ENCODE results near the gene KCNN3.

Gene KCNN3

DNA sequence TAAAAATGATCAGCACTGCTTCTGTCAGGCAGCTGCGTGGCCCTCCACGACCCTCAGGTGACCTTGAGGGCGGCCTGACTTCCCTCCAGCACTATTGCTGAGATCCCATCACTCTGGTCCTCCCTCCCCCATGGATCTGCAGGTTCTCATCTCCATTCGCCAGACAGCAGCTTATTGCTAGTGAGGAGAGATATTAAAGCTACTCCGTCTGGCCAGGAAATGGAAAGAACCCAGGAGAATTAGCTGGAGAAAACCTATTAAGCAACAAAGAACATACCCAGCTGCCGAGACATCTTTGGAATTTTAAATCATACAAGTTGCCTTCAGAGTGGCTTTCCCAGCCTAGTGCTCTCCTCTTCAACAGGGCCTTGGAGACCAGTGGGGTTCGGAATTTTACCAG is 25.7 kb upstream of the KCNN3 start:
- Histone ChIP-seq H3K36me3 (ENCODE audit: control insufficient read depth, insufficient read depth, low read length) (no peaks in the 10 kb centered on the region), H3K9me3 (ENCODE audit: control insufficient read depth, low read length) (no peaks in the 10 kb centered on the region), H3K4me1 (ENCODE audit: control insufficient read depth, insufficient read depth, low read length) (no peaks in the 10 kb centered on the region), H3K4me3 (ENCODE audit: low read length) (no peak overlapping the region), H3K9ac (ENCODE audit: low read length) (no peak overlapping the region), H3K27me3 (ENCODE audit: control insufficient read depth, insufficient read depth, low read length) (no peaks in the 10 kb centered on the region)

DNA sequence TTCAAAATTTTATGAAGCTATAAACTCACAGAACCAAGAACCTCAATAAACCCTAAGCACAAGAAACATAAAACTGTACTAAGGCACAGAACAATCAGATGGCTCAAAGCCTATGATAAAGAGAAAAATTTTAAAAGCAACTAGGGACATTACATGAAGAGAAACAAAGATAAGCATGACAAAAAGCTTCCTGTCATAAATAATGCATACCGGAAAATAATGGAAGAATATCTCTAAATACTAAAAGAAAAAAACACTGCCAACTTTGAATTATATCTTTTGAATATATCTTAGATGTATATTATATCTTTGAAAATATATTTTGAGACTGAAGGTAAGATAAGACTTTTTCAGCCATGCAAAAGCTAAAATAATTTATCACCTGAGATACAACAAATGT is 21.4 kb upstream of the KCNN3 start:
- Histone ChIP-seq H3K4me3 (ENCODE audit: low read length) (no peak overlapping the region), H3K9ac (ENCODE audit: low read length) (no peak overlapping the region), H3K27me3 (ENCODE audit: control insufficient read depth, insufficient read depth, low read length) (no peaks in the 10 kb centered on the region), H3K36me3 (ENCODE audit: control insufficient read depth, insufficient read depth, low read length) (no peaks in the 10 kb centered on the region), H3K4me1 (ENCODE audit: control insufficient read depth, insufficient read depth, low read length) (no peaks in the 10 kb centered on the region), H3K9me3 (ENCODE audit: control insufficient read depth, low read length) (no peaks in the 10 kb centered on the region)

DNA sequence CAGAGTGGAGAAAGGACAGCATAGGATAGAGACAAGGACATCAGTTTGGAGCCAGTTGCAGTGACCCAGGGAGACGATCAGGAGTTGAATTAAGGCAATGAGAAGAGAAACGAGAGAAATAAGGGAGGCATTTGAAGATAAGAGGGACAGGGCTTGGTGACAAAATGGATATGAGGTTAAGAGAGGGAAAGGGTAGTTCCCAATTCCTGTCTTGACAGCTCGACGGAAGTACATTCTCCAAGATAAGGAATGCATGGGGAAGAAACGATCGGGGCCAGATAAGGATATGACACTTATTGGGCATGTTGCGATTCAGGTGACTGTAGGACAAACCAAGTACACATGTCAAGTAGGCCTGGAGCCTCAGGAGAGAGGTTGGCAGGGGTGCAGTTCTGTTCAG is 18.7 kb upstream of the KCNN3 start:
- Histone ChIP-seq H3K4me3 (ENCODE audit: low read length) (no peak overlapping the region), H3K9ac (ENCODE audit: low read length) (no peak overlapping the region), H3K9me3 (ENCODE audit: control insufficient read depth, low read length) (no peaks in the 10 kb centered on the region), H3K4me1 (ENCODE audit: control insufficient read depth, insufficient read depth, low read length) (no peaks in the 10 kb centered on the region), H3K36me3 (ENCODE audit: control insufficient read depth, insufficient read depth, low read length) (no peaks in the 10 kb centered on the region), H3K27me3 (ENCODE audit: control insufficient read depth, insufficient read depth, low read length) (no peaks in the 10 kb centered on the region)

- H3K9ac ChIP-seq (ENCODE audit: low read length), result no peak overlapping the region
- H3K27me3 ChIP-seq (ENCODE audit: control insufficient read depth, insufficient read depth, low read length), result no peaks in the 10 kb centered on the region
- H3K36me3 ChIP-seq (ENCODE audit: control insufficient read depth, insufficient read depth, low read length), result no peaks in the 10 kb centered on the region
- no peak overlapping the region for H3K4me3 ChIP-seq (ENCODE audit: low read length)
- H3K9me3 ChIP-seq (ENCODE audit: control insufficient read depth, low read length), result no peaks in the 10 kb centered on the region
- no peaks in the 10 kb centered on the region for H3K4me1 ChIP-seq (ENCODE audit: control insufficient read depth, insufficient read depth, low read length)
These were observed 16.4 kb upstream of the KCNN3 start for GRCh38 chr1:154886281-154887015.

DNA sequence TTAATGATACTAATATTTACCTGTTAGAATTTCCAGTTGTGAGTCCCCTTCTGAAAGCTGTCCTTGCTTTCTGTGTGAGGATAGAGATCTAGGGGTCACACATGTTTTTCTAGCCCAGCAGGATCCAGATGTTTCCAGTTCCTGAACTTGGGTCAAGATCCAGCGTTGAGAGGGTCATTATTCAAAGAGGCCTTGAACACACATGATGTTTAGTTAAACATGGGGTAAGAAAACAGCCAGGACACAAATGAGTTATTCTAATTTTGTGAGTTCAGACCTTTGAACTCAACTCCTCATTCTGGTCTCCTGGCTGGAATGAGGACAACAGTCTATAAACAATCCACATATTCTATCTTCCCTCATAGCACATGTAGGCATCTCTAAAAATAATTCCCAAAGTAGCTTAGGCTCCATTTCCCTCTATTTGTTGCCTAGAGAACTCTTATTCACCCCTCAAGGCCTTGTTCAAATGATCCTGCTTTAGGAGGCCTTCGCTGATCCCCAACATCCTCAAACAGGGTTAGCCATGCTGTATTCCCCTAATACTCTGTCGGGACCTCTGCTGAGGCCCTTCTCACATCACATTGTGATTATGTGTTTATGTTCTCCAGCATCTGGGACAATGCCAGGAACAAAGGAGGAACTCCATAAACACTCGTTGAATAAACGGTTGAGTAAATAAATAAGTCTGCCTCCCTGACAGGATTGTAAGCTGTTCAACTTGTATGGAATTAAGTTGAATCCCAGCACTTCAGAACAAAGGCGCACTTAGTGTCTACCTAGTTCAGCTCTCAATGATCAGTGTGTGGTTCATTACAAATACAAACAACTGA is 15.0 kb upstream of the KCNN3 start:
- no peak overlapping the region for H3K9ac ChIP-seq (ENCODE audit: low read length)
- H3K9me3 ChIP-seq (ENCODE audit: control insufficient read depth, low read length), result no peaks in the 10 kb centered on the region
- H3K4me3 ChIP-seq (ENCODE audit: low read length), result no peak overlapping the region
- H3K4me1 ChIP-seq (ENCODE audit: control insufficient read depth, insufficient read depth, low read length), result no peaks in the 10 kb centered on the region
- no peaks in the 10 kb centered on the region for H3K27me3 ChIP-seq (ENCODE audit: control insufficient read depth, insufficient read depth, low read length)
- H3K36me3 ChIP-seq (ENCODE audit: control insufficient read depth, insufficient read depth, low read length), result no peaks in the 10 kb centered on the region

GRCh38 chr1:154883919-154884868 is 14.1 kb upstream of the KCNN3 start:
- Histone ChIP-seq H3K9ac (ENCODE audit: low read length) (no peak overlapping the region), H3K27me3 (ENCODE audit: control insufficient read depth, insufficient read depth, low read length) (no peaks in the 10 kb centered on the region), H3K36me3 (ENCODE audit: control insufficient read depth, insufficient read depth, low read length) (no peaks in the 10 kb centered on the region), H3K4me1 (ENCODE audit: control insufficient read depth, insufficient read depth, low read length) (no peaks in the 10 kb centered on the region), H3K4me3 (ENCODE audit: low read length) (no peak overlapping the region), H3K9me3 (ENCODE audit: control insufficient read depth, low read length) (no peaks in the 10 kb centered on the region)

- H3K36me3 ChIP-seq (ENCODE audit: control insufficient read depth, insufficient read depth, low read length), result no peaks in the 10 kb centered on the region
- H3K9me3 ChIP-seq (ENCODE audit: control insufficient read depth, low read length), result no peaks in the 10 kb centered on the region
- H3K4me3 ChIP-seq (ENCODE audit: low read length), result no peak overlapping the region
- no peaks in the 10 kb centered on the region for H3K27me3 ChIP-seq (ENCODE audit: control insufficient read depth, insufficient read depth, low read length)
- H3K4me1 ChIP-seq (ENCODE audit: control insufficient read depth, insufficient read depth, low read length), result peaks cover 10% of the 10 kb centered on the region
- H3K9ac ChIP-seq (ENCODE audit: low read length), result no peak overlapping the region
These were observed 11.9 kb upstream of the KCNN3 start for GRCh38 chr1:154881820-154882535.

DNA sequence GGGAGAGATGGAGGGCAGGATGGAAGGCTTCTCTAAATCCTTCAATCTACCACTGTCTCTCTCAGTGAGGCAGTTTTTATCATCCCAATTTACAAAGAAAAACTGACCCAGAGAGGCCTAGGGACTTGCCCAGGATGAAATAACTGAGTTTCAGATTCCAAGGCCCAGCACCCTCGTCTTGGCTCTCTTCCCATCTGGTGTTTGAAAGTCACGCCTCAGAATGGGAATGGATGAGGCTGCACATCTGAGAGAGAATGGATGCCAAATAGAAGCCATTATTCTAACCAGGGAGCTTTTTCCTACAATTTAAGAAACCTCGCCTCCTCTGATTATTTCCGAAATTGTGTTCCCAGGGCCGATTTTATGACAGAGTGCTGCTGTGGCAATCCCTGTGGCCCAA is 10.6 kb upstream of the KCNN3 start:
- Histone ChIP-seq H3K9ac (ENCODE audit: low read length) (no peak overlapping the region), H3K4me1 (ENCODE audit: control insufficient read depth, insufficient read depth, low read length) (peaks cover 12% of the 10 kb centered on the region), H3K4me3 (ENCODE audit: low read length) (no peak overlapping the region), H3K9me3 (ENCODE audit: control insufficient read depth, low read length) (no peaks in the 10 kb centered on the region), H3K36me3 (ENCODE audit: control insufficient read depth, insufficient read depth, low read length) (no peaks in the 10 kb centered on the region), H3K27me3 (ENCODE audit: control insufficient read depth, insufficient read depth, low read length) (no peaks in the 10 kb centered on the region)

DNA sequence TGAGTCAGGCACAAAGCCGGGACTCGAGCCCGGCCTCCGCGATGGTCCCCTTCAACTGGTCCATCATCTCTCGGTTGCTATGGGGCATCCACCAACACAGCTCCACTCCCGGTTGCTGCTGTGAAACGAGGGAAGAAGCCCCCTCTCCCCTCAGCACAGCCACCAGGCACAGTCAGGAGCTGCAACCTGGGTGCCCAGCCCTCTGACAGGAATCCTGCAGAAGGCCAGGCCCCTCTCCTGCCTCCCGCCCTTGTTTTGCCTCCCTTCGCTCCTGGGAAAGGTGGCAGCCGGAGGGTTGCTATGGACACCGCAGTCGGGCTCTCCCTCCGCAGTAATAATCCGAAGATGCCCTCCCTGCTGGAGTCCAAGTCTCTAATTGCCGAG is 8.9 kb upstream of the KCNN3 start:
- H3K4me3 ChIP-seq (ENCODE audit: low read length), result no peak overlapping the region

DNA sequence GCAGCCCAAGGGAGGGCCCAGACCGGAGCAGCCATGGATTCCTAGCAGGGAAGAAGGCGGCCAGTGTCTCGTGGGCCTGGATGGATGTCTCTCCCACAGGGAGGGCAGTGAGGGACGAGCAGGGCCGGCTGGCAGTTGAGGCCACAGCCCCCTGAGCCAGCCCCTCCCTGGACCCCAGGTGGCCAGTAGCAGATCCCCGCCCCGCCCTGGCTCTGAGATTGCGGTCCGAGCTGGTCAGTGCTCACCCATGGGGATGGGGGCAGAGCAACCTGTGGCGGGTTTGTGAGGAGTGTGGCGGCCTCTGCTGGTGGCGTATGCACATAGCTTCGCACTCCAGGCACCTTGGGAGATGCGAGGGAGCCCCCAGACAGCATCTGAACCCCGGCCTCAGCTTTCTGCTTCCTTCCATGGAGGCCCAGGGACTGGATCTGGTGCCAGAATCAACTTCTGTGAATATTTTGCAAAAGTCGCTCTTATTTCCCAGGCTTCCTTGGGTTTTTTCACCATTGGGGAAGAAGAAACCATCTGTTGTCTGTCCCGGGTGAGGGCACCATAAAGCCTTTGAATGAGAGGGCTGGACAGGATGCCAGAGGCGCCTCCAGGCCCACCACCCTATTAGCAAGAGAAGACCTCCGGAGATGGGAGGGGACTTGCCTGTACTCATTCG is 8.4 kb upstream of the KCNN3 start:
- no peaks in the 10 kb centered on the region for H3K27me3 ChIP-seq (ENCODE audit: control insufficient read depth, insufficient read depth, low read length)
- H3K4me3 ChIP-seq (ENCODE audit: low read length), result no peak overlapping the region

More for the DNA sequence above, 8.9 kb upstream of the KCNN3 start:
- H3K9ac ChIP-seq (ENCODE audit: low read length), result no peak overlapping the region
- no peaks in the 10 kb centered on the region for H3K27me3 ChIP-seq (ENCODE audit: control insufficient read depth, insufficient read depth, low read length)
- H3K9me3 ChIP-seq (ENCODE audit: control insufficient read depth, low read length), result no peaks in the 10 kb centered on the region
- H3K4me1 ChIP-seq (ENCODE audit: control insufficient read depth, insufficient read depth, low read length), result peaks cover 12% of the 10 kb centered on the region
- H3K36me3 ChIP-seq (ENCODE audit: control insufficient read depth, insufficient read depth, low read length), result no peaks in the 10 kb centered on the region

DNA sequence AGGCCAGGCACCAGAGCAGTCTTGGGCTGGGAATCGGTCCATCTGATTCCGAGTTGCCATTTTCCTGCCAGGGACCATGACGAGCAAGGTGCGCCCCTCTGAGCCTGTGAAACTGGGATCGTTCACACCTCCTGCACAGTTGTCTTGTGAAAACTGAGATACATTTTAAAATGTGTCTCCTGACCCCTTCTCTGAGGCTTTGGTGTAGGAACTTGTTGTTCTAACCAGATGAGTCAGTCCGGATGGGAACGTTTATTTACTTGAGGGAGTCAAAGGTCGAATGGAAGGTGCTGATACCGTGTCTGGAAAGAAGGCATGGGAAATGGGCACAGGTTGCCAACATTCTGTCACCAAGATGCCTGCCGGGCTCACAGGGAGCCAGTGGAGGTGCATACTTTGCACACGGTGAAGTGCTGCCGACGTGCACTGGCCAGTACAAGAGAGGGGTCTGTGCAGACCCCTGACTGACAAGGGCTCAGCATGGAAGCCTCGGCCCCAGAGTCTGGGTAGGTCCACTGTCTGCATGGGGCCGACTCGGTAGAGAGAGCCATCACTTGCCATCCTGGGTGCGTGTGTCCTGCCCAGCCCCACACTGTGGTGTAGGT is 7.4 kb upstream of the KCNN3 start:
- Histone ChIP-seq H3K27me3 (ENCODE audit: control insufficient read depth, insufficient read depth, low read length) (no peaks in the 10 kb centered on the region), H3K4me3 (ENCODE audit: low read length) (no peak overlapping the region), H3K4me1 (ENCODE audit: control insufficient read depth, insufficient read depth, low read length) (peaks cover 12% of the 10 kb centered on the region), H3K9me3 (ENCODE audit: control insufficient read depth, low read length) (no peaks in the 10 kb centered on the region), H3K36me3 (ENCODE audit: control insufficient read depth, insufficient read depth, low read length) (no peaks in the 10 kb centered on the region), H3K9ac (ENCODE audit: low read length) (no peak overlapping the region)

More for the DNA sequence above, 8.4 kb upstream of the KCNN3 start:
- no peak overlapping the region for H3K9ac ChIP-seq (ENCODE audit: low read length)
- H3K4me1 ChIP-seq (ENCODE audit: control insufficient read depth, insufficient read depth, low read length), result peaks cover 12% of the 10 kb centered on the region
- H3K36me3 ChIP-seq (ENCODE audit: control insufficient read depth, insufficient read depth, low read length), result no peaks in the 10 kb centered on the region
- no peaks in the 10 kb centered on the region for H3K9me3 ChIP-seq (ENCODE audit: control insufficient read depth, low read length)

Data from mucosa of stomach (tissue), 1 donor.